NT2/D1 (cell line): ENCODE data around the gene BAZ2B.
"Not testable (repeated sequence)": the region's sequence is repeated elsewhere in the genome, so short reads cannot be mapped to it uniquely, and the experiment has no call there.

Experiments
- DNase-seq: peaks from one replicate; pipeline ENCODE4 v3.0.0-alpha.2; 2011; ENCODE audit warnings: low read depth, low spot score
- H3K27me3 ChIP-seq: 2 replicates; pipeline ENCODE4 v1.6.0; 2011; ENCODE audit warnings: mild to moderate bottlenecking; ENCODE audit not compliant: insufficient read length, insufficient read depth
- H3K36me3 ChIP-seq: 2 replicates; pipeline ENCODE4 v1.6.1; 2011; ENCODE audit warnings: mild to moderate bottlenecking, low read length, mixed read lengths; ENCODE audit not compliant: insufficient read depth, insufficient read length
- H3K4me1 ChIP-seq: 2 replicates; pipeline ENCODE4 v1.5.1; 2011; ENCODE audit not compliant: insufficient read depth, insufficient read length
- H3K4me3 ChIP-seq: 2 replicates; pipeline ENCODE4 v1.5.1; 2011; ENCODE audit warnings: low read depth; ENCODE audit not compliant: insufficient read length
- H3K9ac ChIP-seq: 2 replicates; pipeline ENCODE4 v1.6.0; 2011; ENCODE audit warnings: low read depth; ENCODE audit not compliant: insufficient read length
- H3K9me3 ChIP-seq: 2 replicates; pipeline ENCODE4 v1.5.1; 2011; ENCODE audit warnings: mild to moderate bottlenecking, low read length; ENCODE audit not compliant: insufficient read depth
- SUZ12 ChIP-seq: IDR thresholded peaks from 2 replicates; pipeline ENCODE4 v1.6.1; 2011; ENCODE audit not compliant: insufficient read length, insufficient read depth; ENCODE audit errors: extremely low read depth
- YY1 ChIP-seq: IDR thresholded peaks from 2 replicates; pipeline ENCODE4 v1.6.1; 2011; ENCODE audit not compliant: insufficient read length, insufficient read depth
- ZNF274 ChIP-seq: IDR thresholded peaks from 2 replicates; pipeline ENCODE4 v1.6.1; 2011; ENCODE audit warnings: mild to moderate bottlenecking, low read depth, low read length

Gene BAZ2B

DNA sequence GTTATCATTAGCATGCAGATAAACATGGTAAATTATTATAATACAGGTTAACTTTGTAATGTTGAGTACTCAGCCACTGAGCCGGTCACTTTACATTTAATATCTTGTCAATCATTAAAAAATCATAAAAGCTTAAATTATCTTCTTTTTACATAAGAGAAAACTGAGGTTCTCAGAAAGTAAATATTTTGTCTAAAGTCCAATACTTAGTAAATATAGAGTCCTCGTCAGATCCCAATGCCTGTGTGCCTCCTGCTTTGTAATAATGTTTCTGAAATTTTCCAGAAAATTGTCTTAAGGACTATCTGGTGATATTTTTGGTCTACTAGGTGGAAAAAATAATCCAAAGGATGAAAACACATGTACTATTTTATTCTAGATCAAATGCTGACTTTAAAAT lies 213.6 kb downstream of the BAZ2B start:
- no peak for TF ChIP-seq ZNF274
- TF ChIP-seq YY1: no peak
- TF ChIP-seq SUZ12: no peak
- DNase-seq: no peak
- no peaks in the 10 kb centered on the region for H3K27me3 ChIP-seq
- no peaks in the 10 kb centered on the region for H3K9me3 ChIP-seq
- no peak overlapping the region for H3K4me3 ChIP-seq
- no peaks in the 10 kb centered on the region for H3K4me1 ChIP-seq
- no peak overlapping the region for H3K9ac ChIP-seq
- H3K36me3 ChIP-seq: peaks cover 3% of the 10 kb centered on the region

DNA sequence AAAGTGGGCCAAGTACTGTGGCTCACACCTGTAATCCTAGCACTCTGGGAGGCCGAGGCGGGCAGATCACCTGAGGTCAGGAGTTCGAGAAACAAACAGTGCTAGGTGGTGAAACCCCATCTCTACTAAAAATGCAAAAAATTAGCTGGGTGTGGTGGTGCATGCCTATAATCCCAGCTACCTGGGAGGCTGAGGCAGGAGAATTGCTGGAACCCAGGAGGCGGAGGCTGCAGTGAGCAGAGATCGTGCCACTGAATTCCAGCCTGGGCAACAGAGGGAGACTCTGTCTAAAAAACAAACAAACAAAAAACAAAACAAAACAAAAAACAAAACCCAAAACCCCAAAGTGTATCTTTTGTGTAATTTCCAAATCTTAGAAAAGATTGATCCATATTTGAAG lies 214.2 kb downstream of the BAZ2B start:
- not testable (repeated sequence) for DNase-seq, H3K27me3 ChIP-seq, H3K36me3 ChIP-seq

DNA sequence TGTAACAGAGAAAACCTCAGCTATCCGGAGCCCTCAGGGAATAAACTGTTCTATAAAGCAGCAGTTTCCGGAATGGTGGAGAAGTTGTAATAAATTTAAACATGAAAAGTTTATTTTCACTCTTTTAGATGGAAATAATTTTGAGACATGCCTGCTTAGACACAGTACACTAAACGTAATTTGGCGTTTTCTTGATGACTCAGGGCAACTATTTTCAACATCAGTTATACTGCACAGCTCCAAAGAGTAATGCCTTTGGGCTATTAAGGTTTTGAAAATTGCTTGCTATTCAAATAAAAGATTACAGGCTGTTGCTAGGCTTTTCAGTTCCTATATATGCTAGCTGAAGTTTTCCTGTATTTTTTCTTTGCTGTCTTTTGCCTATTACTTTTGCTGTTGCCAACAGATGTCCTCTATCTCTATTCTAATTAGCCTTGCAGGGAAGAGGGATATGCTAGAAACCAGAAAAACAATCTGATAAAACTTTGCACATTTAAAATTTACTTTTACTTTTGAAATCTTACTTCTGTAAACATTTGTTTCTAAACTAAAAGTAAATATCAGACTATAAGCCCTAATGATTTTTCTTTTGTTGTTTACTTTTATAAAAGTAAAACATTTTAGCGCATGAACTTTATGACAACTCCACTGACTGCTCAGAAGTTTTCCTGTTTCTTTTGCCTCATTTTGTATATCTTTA lies 216.5 kb downstream of the BAZ2B start:
- TF ChIP-seq SUZ12: no peak
- TF ChIP-seq YY1: no peak
- TF ChIP-seq ZNF274: no peak
- Histone ChIP-seq H3K9me3 (no peaks in the 10 kb centered on the region), H3K9ac (no peak overlapping the region), H3K4me1 (no peaks in the 10 kb centered on the region), H3K4me3 (no peak overlapping the region), H3K36me3 (peaks cover 2% of the 10 kb centered on the region), H3K27me3 (no peaks in the 10 kb centered on the region)
- DNase-seq: no peak

More for the DNA sequence above, 214.2 kb downstream of the BAZ2B start:
- H3K9ac ChIP-seq, H3K4me3 ChIP-seq, H3K4me1 ChIP-seq, H3K9me3 ChIP-seq: not testable (repeated sequence)

DNA sequence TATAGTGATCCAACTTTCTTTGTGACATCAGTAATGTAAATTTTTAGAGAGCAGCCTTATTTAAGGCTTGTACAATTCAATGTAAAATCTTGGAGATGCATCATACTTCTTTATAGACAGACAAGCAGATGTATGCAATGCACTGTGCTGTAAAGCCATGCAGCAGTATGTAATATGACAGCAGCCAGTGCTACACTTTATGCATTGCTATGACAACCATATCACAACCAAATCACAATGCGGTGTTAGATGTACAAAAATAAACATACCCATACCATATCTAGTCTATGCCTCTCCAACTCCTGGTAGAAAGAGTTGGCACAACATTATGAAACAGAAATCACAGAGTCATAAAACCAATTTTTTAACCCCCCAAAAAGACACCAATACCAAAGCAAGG lies 219.5 kb downstream of the BAZ2B start:
- no peaks in the 10 kb centered on the region for H3K9me3 ChIP-seq
- no peak overlapping the region for H3K9ac ChIP-seq
- no peak overlapping the region for H3K4me3 ChIP-seq
- H3K27me3 ChIP-seq: no peaks in the 10 kb centered on the region
- DNase-seq: no peak
- TF ChIP-seq YY1 (no peak), SUZ12 (no peak), ZNF274 (no peak)
- no peaks in the 10 kb centered on the region for H3K36me3 ChIP-seq
- no peaks in the 10 kb centered on the region for H3K4me1 ChIP-seq

DNA sequence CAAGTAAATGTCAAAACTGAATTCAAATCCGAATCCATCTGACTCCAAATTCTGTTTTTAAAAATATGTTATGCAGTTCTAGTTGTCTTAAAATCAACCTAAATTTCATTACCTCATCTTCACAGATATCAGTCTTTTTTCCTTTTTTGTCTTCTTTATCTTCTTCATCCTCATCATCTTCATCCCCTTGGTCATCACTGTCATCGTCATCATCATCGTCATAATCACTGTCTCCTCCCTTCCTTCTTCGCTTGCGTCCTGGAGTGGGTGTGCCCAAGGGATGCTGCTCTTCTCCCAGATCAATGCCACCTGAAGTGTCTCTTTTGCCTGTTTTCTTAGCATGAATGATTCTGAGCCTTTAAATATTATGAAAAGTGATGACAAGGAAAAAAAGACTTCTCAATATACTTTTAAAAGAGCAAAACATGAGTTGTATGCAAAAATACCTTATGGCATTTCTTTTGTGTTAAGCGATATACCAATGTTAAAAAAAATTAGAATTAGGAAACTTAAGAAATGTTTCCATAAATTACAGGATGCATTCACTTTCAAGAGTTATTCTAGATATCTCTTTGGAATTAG lies 233.8 kb downstream of the BAZ2B start:
- DNase-seq: no peak
- Histone ChIP-seq H3K9me3 (no peaks in the 10 kb centered on the region), H3K36me3 (peaks cover 15% of the 10 kb centered on the region), H3K27me3 (no peaks in the 10 kb centered on the region), H3K9ac (no peak overlapping the region), H3K4me3 (no peak overlapping the region), H3K4me1 (no peaks in the 10 kb centered on the region)
- TF ChIP-seq YY1 (no peak), ZNF274 (no peak), SUZ12 (no peak)

DNA sequence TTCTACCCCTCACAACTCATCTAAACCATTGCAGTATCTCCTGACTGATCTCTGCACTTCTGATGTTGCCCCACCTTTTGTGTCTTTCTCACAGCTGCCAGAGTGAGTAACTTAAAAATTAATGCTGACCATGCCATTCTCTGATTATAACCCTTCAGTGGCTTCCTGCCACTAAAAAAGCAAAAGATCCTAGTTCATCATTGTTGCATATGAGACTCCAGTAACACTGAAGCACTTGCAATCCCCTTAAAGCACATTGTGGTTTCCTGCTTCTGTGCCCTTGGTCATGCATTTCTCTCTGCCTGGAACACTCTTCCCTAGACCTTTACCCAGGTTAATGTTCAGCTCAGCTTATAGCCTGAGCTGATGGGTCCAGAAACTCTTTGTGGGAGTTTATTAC lies 234.8 kb downstream of the BAZ2B start:
- H3K9me3 ChIP-seq: no peaks in the 10 kb centered on the region
- H3K27me3 ChIP-seq: no peaks in the 10 kb centered on the region
- TF ChIP-seq YY1: no peak
- no peak for TF ChIP-seq ZNF274
- no peak for TF ChIP-seq SUZ12
- H3K4me1 ChIP-seq: no peaks in the 10 kb centered on the region
- H3K36me3 ChIP-seq: peaks cover 15% of the 10 kb centered on the region
- no peak overlapping the region for H3K9ac ChIP-seq
- H3K4me3 ChIP-seq: no peak overlapping the region
- DNase-seq: no peak

DNA sequence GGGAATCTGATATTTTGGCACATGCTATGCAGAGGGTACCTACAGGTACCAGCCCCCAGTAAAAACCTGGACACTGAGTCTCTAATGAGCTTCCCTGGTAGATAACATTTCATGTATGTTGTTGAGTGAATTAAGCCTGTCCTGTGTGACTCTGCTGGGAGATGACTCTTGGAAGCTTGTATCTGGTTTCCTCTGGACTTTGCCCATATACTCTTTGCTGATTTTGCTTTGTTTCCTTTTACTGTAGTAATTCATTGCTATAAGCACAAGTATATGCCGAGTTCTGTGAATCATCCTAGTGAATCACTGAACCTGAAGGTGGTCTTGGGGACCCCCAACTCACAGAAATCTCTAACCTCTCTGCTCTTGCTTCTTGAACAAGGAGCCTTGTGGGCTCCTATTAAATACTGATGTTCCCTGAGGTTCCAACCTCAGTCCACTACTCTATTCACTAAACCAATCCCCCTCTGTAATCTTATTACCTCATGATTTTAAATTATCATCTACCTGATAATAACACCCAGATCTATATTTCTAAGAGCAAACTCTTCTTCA lies 235.6 kb downstream of the BAZ2B start:
- H3K4me3 ChIP-seq: no peak overlapping the region
- H3K9me3 ChIP-seq: no peaks in the 10 kb centered on the region
- DNase-seq: no peak
- no peaks in the 10 kb centered on the region for H3K27me3 ChIP-seq
- H3K4me1 ChIP-seq: no peaks in the 10 kb centered on the region
- TF ChIP-seq ZNF274 (no peak), SUZ12 (no peak), YY1 (no peak)
- H3K9ac ChIP-seq: no peak overlapping the region
- H3K36me3 ChIP-seq: peaks cover 9% of the 10 kb centered on the region
